ENCODE measurements around the gene AKNA. TPM values are rescaled to one million over a fixed set of nuclear protein-coding genes. Genes with fewer than 3 reads are reported as not detected.

AKNA gene
- total RNA-seq, 3 donors from 2014 or later (not counting 1 experiment from before 2014, with no cell fraction given) = 577 to 743 (median 676) TPM

GRCh38 chr9:114367772-114368569 lies 19.8 kb downstream of the AKNA start:
- peak overlapping the region; percentile 100 for H3K27ac ChIP-seq (ENCODE audit: low read length)
- Mint-ChIP-seq H3K4me3 (peak overlapping the region; percentile 38), H3K27ac (peak overlapping the region; percentile 79 to 86), H3K27me3 (ENCODE audit: low read depth in 2 of 2) (no peaks in the 10 kb centered on the region), H3K9me3 (peaks cover 0 to 3% of the 10 kb centered on the region in 2 donors), H3K36me3 (peaks cover 16% of the 10 kb centered on the region), H3K4me1 (peaks cover 53 to 76% of the 10 kb centered on the region in 2 donors)
- H3K9me3 ChIP-seq (ENCODE audit: control insufficient read depth, insufficient read depth, low read length) = no peaks in the 10 kb centered on the region
- DNase-seq (peak in 1 of 2 donors; percentile 55), ATAC-seq (no peak)
- peaks cover 81% of the 10 kb centered on the region for H3K36me3 ChIP-seq (ENCODE audit: control insufficient read depth, insufficient read depth, low read length)
- H3K4me3 ChIP-seq (ENCODE audit: low read length) = no peak overlapping the region
- WGBS (ENCODE audit: insufficient coverage) = 66% methylated on average over 14 of the region's 14 CpGs
- TF ChIP-seq CTCF (IDR thresholded peaks at IDR 0.05) = no peak
- peaks cover 91% of the 10 kb centered on the region for H3K4me1 ChIP-seq (ENCODE audit: control insufficient read depth, insufficient read depth, low read length)
- intact Hi-C loops (cut with micrococcal nuclease) = loop anchor here (5.0 kb wide), 1 partner anchor 846 kb away; no protein-coding TSS in a partner anchor
- H3K27me3 ChIP-seq (ENCODE audit: control insufficient read depth, insufficient read depth, low read length) = no peaks in the 10 kb centered on the region

GRCh38 chr9:114367366-114367765 lies 20.4 kb downstream of the AKNA start:
- 65% methylated on average over 6 of the region's 6 CpGs for WGBS (ENCODE audit: insufficient coverage)
- Mint-ChIP-seq H3K4me3 (peak overlapping the region; percentile 77), H3K4me1 (peaks cover 59 to 74% of the 10 kb centered on the region in 2 donors), H3K9me3 (peaks cover 0 to 3% of the 10 kb centered on the region in 2 donors), H3K36me3 (peaks cover 20% of the 10 kb centered on the region), H3K27ac (peak overlapping the region; percentile 79 to 86), H3K27me3 (ENCODE audit: low read depth in 2 of 2) (no peaks in the 10 kb centered on the region)
- ATAC-seq (no peak), DNase-seq (peak in 1 of 2 donors; percentile 37)
- intact Hi-C loops (cut with micrococcal nuclease) = loop anchor here (5.0 kb wide), 1 partner anchor 845 kb away; no protein-coding TSS in a partner anchor
- H3K9me3 ChIP-seq (ENCODE audit: control insufficient read depth, insufficient read depth, low read length) = no peaks in the 10 kb centered on the region
- H3K36me3 ChIP-seq (ENCODE audit: control insufficient read depth, insufficient read depth, low read length) = peaks cover 84% of the 10 kb centered on the region
- peak overlapping the region; percentile 100 for H3K27ac ChIP-seq (ENCODE audit: low read length)
- TF ChIP-seq CTCF (IDR thresholded peaks at IDR 0.05) = no peak
- no peak overlapping the region for H3K4me3 ChIP-seq (ENCODE audit: low read length)
- no peaks in the 10 kb centered on the region for H3K27me3 ChIP-seq (ENCODE audit: control insufficient read depth, insufficient read depth, low read length)
- peaks cover 89% of the 10 kb centered on the region for H3K4me1 ChIP-seq (ENCODE audit: control insufficient read depth, insufficient read depth, low read length)

- Mint-ChIP-seq H3K4me1 (peaks cover 54 to 69% of the 10 kb centered on the region in 2 donors), H3K27me3 (ENCODE audit: low read depth in 2 of 2) (no peaks in the 10 kb centered on the region), H3K4me3 (peak overlapping the region; percentile 77), H3K9me3 (peaks cover 0 to 3% of the 10 kb centered on the region in 2 donors), H3K36me3 (peaks cover 20% of the 10 kb centered on the region), H3K27ac (peak overlapping the region; percentile 79 to 86)
- DNase-seq (peak in 1 of 2 donors; percentile 78), ATAC-seq (peak; percentile 27 to 49 (median 33))
- peaks cover 86% of the 10 kb centered on the region for H3K36me3 ChIP-seq (ENCODE audit: control insufficient read depth, insufficient read depth, low read length)
- peaks cover 89% of the 10 kb centered on the region for H3K4me1 ChIP-seq (ENCODE audit: control insufficient read depth, insufficient read depth, low read length)
- no peak overlapping the region for H3K4me3 ChIP-seq (ENCODE audit: low read length)
- intact Hi-C loops (cut with micrococcal nuclease) = loop anchor here (1.0 to 5.0 kb wide), 2 partner anchors 9 to 844 kb away; no protein-coding TSS in a partner anchor
- H3K27me3 ChIP-seq (ENCODE audit: control insufficient read depth, insufficient read depth, low read length) = no peaks in the 10 kb centered on the region
- under 1% methylated on average over 10 of the region's 10 CpGs for WGBS (ENCODE audit: insufficient coverage)
- TF ChIP-seq CTCF (IDR thresholded peaks at IDR 0.05) = no peak
- peak overlapping the region; percentile 100 for H3K27ac ChIP-seq (ENCODE audit: low read length)
- H3K9me3 ChIP-seq (ENCODE audit: control insufficient read depth, insufficient read depth, low read length) = no peaks in the 10 kb centered on the region
These were observed 21.3 kb downstream of the AKNA start for GRCh38 chr9:114366334-114367128.

Measured in natural killer cell (primary cell).